H1 (cell line): Measurements from ENCODE around the gene RAPGEF5. TPM values are rescaled to one million over a fixed set of nuclear protein-coding genes. Genes with fewer than 3 reads are reported as not detected.

Experiments used
- CTCF ChIA-PET: fragments of 300-600 bp; sonication (Branson Sonifier 250); formaldehyde crosslinking; loops from one replicate; lab custom pipeline; 2021; ENCODE audit not compliant: partially characterized antibody; lab: Charles Lee
- POLR2A ChIA-PET: fragments of 300-600 bp; sonication (Branson Sonifier 250); formaldehyde crosslinking; loops from one replicate; lab custom pipeline; 2021; ENCODE audit warnings: inconsistent platforms; ENCODE audit not compliant: partially characterized antibody; lab: Charles Lee
- DNase-seq, 2 experiments: peaks; one replicate each; pipeline versions ENCODE4 v3.0.0 to v3.0.0-alpha.2; 2010 to 2022; ENCODE audit warnings: low spot score in 2 of 2, low read depth in 1 of 2, mixed read lengths in 1 of 2
- FAIRE-seq: peaks from 2 replicates; lab custom pipeline; 2011; peaks lifted over from hg19 to GRCh38; lab: Jason Lieb, UNC
- H2AFZ ChIP-seq: 2 replicates; pipeline ENCODE4 v1.8.1; 2012; ENCODE audit warnings: low read length, inconsistent platforms
- H2AK5ac ChIP-seq: 2 replicates; pipeline ENCODE4 v1.6.1; 2013; ENCODE audit warnings: low read depth, low read length
- H2BK120ac ChIP-seq: replicated peaks from 2 replicates; pipeline ENCODE3; 2013; ENCODE audit warnings: low read depth, low read length, inconsistent platforms
- H2BK12ac ChIP-seq: 2 replicates; pipeline ENCODE4 v1.6.1; 2013; ENCODE audit warnings: low read depth, low read length
- H2BK15ac ChIP-seq: 2 replicates; pipeline ENCODE4 v1.6.1; 2013; ENCODE audit warnings: low read length
- H2BK20ac ChIP-seq: 2 replicates; pipeline ENCODE4 v1.6.1; 2013; ENCODE audit warnings: low read length
- H2BK5ac ChIP-seq: 2 replicates; pipeline ENCODE4 v1.6.1; 2013; ENCODE audit warnings: low read depth, low read length
- H3K14ac ChIP-seq: 2 replicates; pipeline ENCODE4 v1.6.1; 2013; ENCODE audit warnings: inconsistent platforms; ENCODE audit not compliant: insufficient read length
- H3K18ac ChIP-seq: 2 replicates; pipeline ENCODE4 v1.6.1; 2013; ENCODE audit warnings: low read length; ENCODE audit errors: extremely low read depth
- H3K23ac ChIP-seq: 2 replicates; pipeline ENCODE4 v1.6.1; 2013; ENCODE audit warnings: inconsistent platforms; ENCODE audit not compliant: insufficient read length
- H3K23me2 ChIP-seq: 2 replicates; pipeline ENCODE4 v1.6.1; 2013; ENCODE audit warnings: low read depth, low read length
- H3K27ac ChIP-seq: 2 replicates; pipeline ENCODE4 v1.6.1; 2011; ENCODE audit warnings: low read depth, low read length, inconsistent platforms
- H3K27me3 ChIP-seq, 4 experiments: replicated peaks in 1 of 4; 1 replicate in 1 of 4; 2 replicates in 3 of 4; pipeline versions ENCODE4 v1.6.1 to v1.8.1; 2011 to 2013; ENCODE audit warnings: low read length in 3 of 4, mild to moderate bottlenecking in 3 of 4, inconsistent platforms in 2 of 4, mixed read lengths in 2 of 4, moderate library complexity in 1 of 4; ENCODE audit not compliant: control insufficient read depth in 3 of 4, insufficient read depth in 3 of 4; ENCODE audit errors: extremely low read depth in 1 of 4
- H3K36me3 ChIP-seq, 4 experiments: 2 replicates each; pipeline versions ENCODE4 v1.6.1 to v1.8.1; 2011 to 2013; ENCODE audit warnings: mild to moderate bottlenecking in 4 of 4, low read length in 3 of 4, moderate library complexity in 2 of 4, control low read depth in 1 of 4, inconsistent platforms in 1 of 4; ENCODE audit not compliant: insufficient read depth in 4 of 4, control insufficient read depth in 2 of 4
- H3K4ac ChIP-seq: replicated peaks from 2 replicates; pipeline ENCODE3; 2013; ENCODE audit warnings: low read length, low read depth, mixed read lengths, inconsistent platforms; ENCODE audit not compliant: insufficient read length
- H3K4me1 ChIP-seq, 4 experiments: replicated peaks in 1 of 4; 1 replicate in 1 of 4; 2 replicates in 3 of 4; pipeline versions ENCODE4 v1.6.1 to v1.8.1; 2011 to 2013; ENCODE audit warnings: low read length in 3 of 4, inconsistent platforms in 2 of 4, mixed read lengths in 1 of 4; ENCODE audit not compliant: insufficient read depth in 4 of 4, control insufficient read depth in 3 of 4
- H3K4me2 ChIP-seq, 2 experiments: 2 replicates each; pipeline versions ENCODE4 v1.6.1 to v1.8.1; 2011 to 2013; ENCODE audit warnings: low read depth in 2 of 2, low read length in 2 of 2, control low read depth in 1 of 2, inconsistent platforms in 1 of 2, mild to moderate bottlenecking in 1 of 2; ENCODE audit not compliant: insufficient read depth in 1 of 2
- H3K4me3 ChIP-seq, 4 experiments: fragments of 200-600, 300-600 bp in 1 of 4; sonication (generic), shearing (Covaris generic), sonication (Bioruptor Twin) in 1 of 4; 2 replicates each; pipeline versions ENCODE4 v1.5.1 to v1.8.1; 2011 to 2016; ENCODE audit warnings: low read length in 4 of 4, low read depth in 3 of 4, control low read depth in 2 of 4, inconsistent platforms in 2 of 4, mild to moderate bottlenecking in 2 of 4, mixed read lengths in 1 of 4, moderate library complexity in 1 of 4; ENCODE audit not compliant: insufficient read depth in 2 of 4; ENCODE audit errors: extremely low read depth in 1 of 4
- H3K56ac ChIP-seq: replicated peaks from 2 replicates; pipeline ENCODE3; 2013; ENCODE audit warnings: low read depth, mild to moderate bottlenecking, mixed read lengths, low read length, inconsistent platforms; ENCODE audit not compliant: insufficient read length
- H3K79me1 ChIP-seq: 2 replicates; pipeline ENCODE4 v1.6.1; 2013; ENCODE audit warnings: low read depth, low read length, control low read depth
- H3K79me2 ChIP-seq, 2 experiments: 2 replicates each; pipeline versions ENCODE4 v1.6.1 to v1.8.1; 2012 to 2013; ENCODE audit warnings: low read length in 2 of 2, mild to moderate bottlenecking in 2 of 2, inconsistent platforms in 1 of 2; ENCODE audit not compliant: insufficient read depth in 2 of 2, control insufficient read depth in 1 of 2
- H3K9ac ChIP-seq, 4 experiments: replicated peaks in 1 of 4; 1 replicate in 1 of 4; 2 replicates in 3 of 4; pipeline versions ENCODE4 v1.6.1 to v1.8.1; 2011 to 2013; ENCODE audit warnings: low read depth in 3 of 4, low read length in 3 of 4, control low read depth in 2 of 4, mild to moderate bottlenecking in 2 of 4, moderate library complexity in 2 of 4, inconsistent platforms in 1 of 4; ENCODE audit errors: extremely low read depth in 1 of 4
- H3K9me3 ChIP-seq, 2 experiments: 2 replicates each; pipeline versions ENCODE4 v1.6.1 to v1.8.1; 2012 to 2013; ENCODE audit warnings: mild to moderate bottlenecking in 2 of 2, moderate library complexity in 2 of 2, control low read depth in 1 of 2, inconsistent platforms in 1 of 2, low read depth in 1 of 2, low read length in 1 of 2, mixed read lengths in 1 of 2; ENCODE audit not compliant: insufficient read depth in 2 of 2
- H4K20me1 ChIP-seq, 2 experiments: replicated peaks in 1 of 2; 2 replicates each; pipeline versions ENCODE3 to v1.8.1; 2011 to 2013; ENCODE audit warnings: inconsistent platforms in 2 of 2, low read length in 2 of 2, mild to moderate bottlenecking in 1 of 2; ENCODE audit not compliant: insufficient read depth in 2 of 2, control insufficient read depth in 1 of 2
- H4K5ac ChIP-seq: 2 replicates; pipeline ENCODE4 v1.6.1; 2013; ENCODE audit warnings: low read length, low read depth, mixed read lengths, inconsistent platforms; ENCODE audit not compliant: insufficient read length
- H4K8ac ChIP-seq: 2 replicates; pipeline ENCODE4 v1.8.0; 2013; ENCODE audit warnings: mild to moderate bottlenecking, moderate library complexity, low read length, inconsistent platforms; ENCODE audit not compliant: insufficient read depth; ENCODE audit errors: extremely low read depth
- H4K91ac ChIP-seq: replicated peaks from 2 replicates; pipeline ENCODE3; 2013; ENCODE audit warnings: low read length, mixed read lengths, inconsistent platforms; ENCODE audit not compliant: insufficient read length
- ATF3 ChIP-seq: IDR thresholded peaks from 2 replicates; pipeline ENCODE4 v1.6.1; 2011; ENCODE audit warnings: low read depth, mild to moderate bottlenecking, low read length; ENCODE audit not compliant: insufficient read depth
- EP300 ChIP-seq, 2 experiments: IDR thresholded peaks; 1 replicate in 1 of 2; 2 replicates in 1 of 2; pipeline ENCODE4 v1.6.1; 2011 to 2012; ENCODE audit warnings: low read depth in 2 of 2, low read length in 2 of 2, mild to moderate bottlenecking in 2 of 2, borderline replicate concordance in 1 of 2, inconsistent platforms in 1 of 2, moderate library complexity in 1 of 2
- FOSL1 ChIP-seq: IDR thresholded peaks from 2 replicates; pipeline ENCODE4 v1.6.1; 2011; ENCODE audit warnings: mild to moderate bottlenecking, low read depth, low read length, moderate library complexity; ENCODE audit not compliant: insufficient read depth
- GTF2F1 ChIP-seq: IDR thresholded peaks from 2 replicates; pipeline ENCODE4 v1.6.1; 2012; ENCODE audit warnings: low read depth, low read length, improper control_type of control experiment, borderline replicate concordance
- KDM1A ChIP-seq: fragments of 200-600, 300-600 bp; sonication (generic); IDR thresholded peaks from 2 replicates; pipeline ENCODE4 v1.7.1; 2016; ENCODE audit warnings: mild to moderate bottlenecking, low read length, borderline replicate concordance
- NANOG ChIP-seq: IDR thresholded peaks from 2 replicates; pipeline ENCODE4 v1.6.1; 2011; ENCODE audit warnings: low read length, low read depth, mild to moderate bottlenecking, inconsistent platforms; ENCODE audit not compliant: insufficient read depth, poor library complexity, severe bottlenecking
- RAD21 ChIP-seq, 2 experiments: IDR thresholded peaks in 1 of 2; conservative IDR thresholded peaks in 1 of 2; 2 replicates each; pipeline ENCODE4 v1.6.1; 2011; ENCODE audit warnings: low read depth in 2 of 2, low read length in 2 of 2, improper control_type of control experiment in 1 of 2, inconsistent platforms in 1 of 2, mild to moderate bottlenecking in 1 of 2, moderate library complexity in 1 of 2
- ZNF274 ChIP-seq: IDR thresholded peaks from 2 replicates; pipeline ENCODE4 v1.7.0; 2012; ENCODE audit warnings: low read length, borderline replicate concordance; ENCODE audit errors: extremely low read depth
- WGBS, 2 experiments: shearing (Covaris generic) in 1 of 2; methylation state at CpG; one replicate each; pipeline versions ENCODE4 v1.1.6 to v1.1.7; 2013 to 2015; ENCODE audit warnings: low lambda C conversion rate in 2 of 2, mixed read lengths in 2 of 2, inconsistent platforms in 1 of 2, low coverage in 1 of 2, missing lambda C conversion rate in 1 of 2; ENCODE audit not compliant: insufficient replicate concordance in 2 of 2, insufficient coverage in 1 of 2, insufficient read length in 1 of 2; ENCODE audit errors: extremely low coverage in 1 of 2, missing lambda C conversion rate in 1 of 2; 5-methylcytosine and 5-hydroxymethylcytosine counted together
- polyA plus RNA-seq, 7 experiments: library from polyadenylated mRNA; depleted of rRNA in 3 of 7; stranded (reverse) in 5 of 7; unstranded in 2 of 7; fragments of >200 nt in 5 of 7; fragments of 200-250 nt in 2 of 7; gene quantifications; 1 replicate in 5 of 7; 2 replicates in 1 of 7; 4 replicates in 1 of 7; pipeline versions ENCODE4 v1.2.1 to v1.2.3, GENCODE V29; 2011 to 2013; ENCODE audit warnings: missing spikeins in 2 of 7, mixed read lengths in 2 of 7
- total RNA-seq: library from RNA; stranded (reverse); fragmentation: NEBNext Ultra II Directional; extraction: Animal tissue kit (Norgen Biotek cat#: 25700); gene quantifications from 2 replicates; pipeline ENCODE4 v1.2.1, GENCODE V29; 2021

Gene RAPGEF5
- total and polyA plus RNA-seq, 2 of the 8 experiments (the other 6 are each of a cell fraction or from before 2014, with no cell fraction given) = 4.4 to 22.9 TPM

- ChIA-PET POLR2A (no interaction called here), CTCF (interaction anchor here (0.6 to 4.2 kb wide), 5 partner anchors 14 to 194 kb away, joined by 3 to 27 read pairs (median 3); no protein-coding TSS in a partner anchor)
- no peak overlapping the region for H3K4me2 ChIP-seq
- H2AK5ac ChIP-seq = no peak overlapping the region
- no peak overlapping the region for H2BK20ac ChIP-seq
- no peak overlapping the region for H3K27ac ChIP-seq
- no peak overlapping the region for H3K56ac ChIP-seq
- H2AFZ ChIP-seq = no peak overlapping the region
- H3K9ac ChIP-seq = no peak overlapping the region
- H3K9me3 ChIP-seq = no peaks in the 10 kb centered on the region
- H3K4me1 ChIP-seq = peaks cover 0 to 2% (median 0%) of the 10 kb centered on the region in 4 experiments; a peak in 1 of 7 replicates
- H3K23ac ChIP-seq = no peak overlapping the region
- no peak overlapping the region for H2BK120ac ChIP-seq
- H3K79me1 ChIP-seq = no peaks in the 10 kb centered on the region
- H3K23me2 ChIP-seq = no peaks in the 10 kb centered on the region
- H3K4ac ChIP-seq = no peak overlapping the region
- H2BK15ac ChIP-seq = no peak overlapping the region
- 95% methylated on average over 6 of the region's 6 CpGs; no CpG with 5 or more reads in 1 of the 2 experiments for WGBS, 2 experiments
- DNase-seq (no peak), FAIRE-seq (peak; percentile 19)
- no peak overlapping the region for H3K14ac ChIP-seq
- no peaks in the 10 kb centered on the region for H4K20me1 ChIP-seq
- no peaks in the 10 kb centered on the region for H3K27me3 ChIP-seq
- no peak overlapping the region for H4K5ac ChIP-seq
- H4K8ac ChIP-seq = no peak overlapping the region
- no peak overlapping the region for H2BK5ac ChIP-seq
- H3K18ac ChIP-seq = no peak overlapping the region
- H3K4me3 ChIP-seq = no peak overlapping the region
- no peak overlapping the region for H4K91ac ChIP-seq
- no peaks in the 10 kb centered on the region for H3K79me2 ChIP-seq
- H2BK12ac ChIP-seq = no peak overlapping the region
- TF ChIP-seq NANOG = no peak
- TF ChIP-seq RAD21 (IDR thresholded peaks at IDR 0.05 in 1 of 2, conservative IDR thresholded peaks at IDR 0.05 in 1 of 2; ENCODE audit: low read depth in 2 of 2, low read length in 2 of 2) = no peak
- TF ChIP-seq ZNF274 = no peak
- TF ChIP-seq ATF3 = no peak
- TF ChIP-seq FOSL1 = no peak
- no peak for TF ChIP-seq GTF2F1
- no peak for TF ChIP-seq EP300 (IDR thresholded peaks at IDR 0.05; ENCODE audit: borderline replicate concordance in 1 of 2, low read depth in 2 of 2, low read length in 2 of 2)
- no peak for TF ChIP-seq KDM1A
- H3K36me3 ChIP-seq = peaks cover 0 to 12% (median 7%) of the 10 kb centered on the region in 4 experiments; a peak in 5 of 8 replicates
Observed at GRCh38 chr7:22301790-22302189, 55.2 kb downstream of the RAPGEF5 start.
